Measurements from ENCODE around the gene DLG2. TPM values are rescaled to one million over a fixed set of nuclear protein-coding genes. Genes with fewer than 3 reads are reported as not detected.

DLG2 gene
- total RNA-seq, 2 experiments from 2014 or later: 6.9 to 8.2 TPM

DNA sequence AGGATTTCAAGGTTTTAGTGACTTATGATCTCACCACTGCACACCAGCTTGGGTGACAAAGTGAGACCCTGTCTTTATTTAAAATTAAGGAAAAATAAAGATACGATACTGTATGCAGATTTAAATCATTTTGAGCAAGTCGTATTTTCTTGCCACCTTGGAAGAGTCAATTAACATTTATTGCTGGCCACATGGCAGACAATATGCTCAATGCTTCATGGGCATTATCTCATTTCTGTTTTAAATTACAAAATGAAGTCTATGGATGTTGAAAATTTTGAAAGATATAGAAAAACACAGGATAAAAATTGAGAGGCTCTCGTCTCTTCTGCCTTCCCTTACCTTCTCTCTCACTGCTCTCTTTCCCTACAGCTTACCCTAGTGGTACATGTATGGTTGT lies 1992.0 kb downstream of the DLG2 start:
- no peaks in the 10 kb centered on the region for H4K20me1 ChIP-seq (ENCODE audit: insufficient read depth, low read length)
- no peaks in the 10 kb centered on the region for H3K4me1 ChIP-seq (ENCODE audit: insufficient read depth, low read length, poor library complexity, severe bottlenecking)
- CTCF ChIA-PET (ENCODE audit: unreplicated experiment): no interaction called here
- TF ChIP-seq, protein P1, sequence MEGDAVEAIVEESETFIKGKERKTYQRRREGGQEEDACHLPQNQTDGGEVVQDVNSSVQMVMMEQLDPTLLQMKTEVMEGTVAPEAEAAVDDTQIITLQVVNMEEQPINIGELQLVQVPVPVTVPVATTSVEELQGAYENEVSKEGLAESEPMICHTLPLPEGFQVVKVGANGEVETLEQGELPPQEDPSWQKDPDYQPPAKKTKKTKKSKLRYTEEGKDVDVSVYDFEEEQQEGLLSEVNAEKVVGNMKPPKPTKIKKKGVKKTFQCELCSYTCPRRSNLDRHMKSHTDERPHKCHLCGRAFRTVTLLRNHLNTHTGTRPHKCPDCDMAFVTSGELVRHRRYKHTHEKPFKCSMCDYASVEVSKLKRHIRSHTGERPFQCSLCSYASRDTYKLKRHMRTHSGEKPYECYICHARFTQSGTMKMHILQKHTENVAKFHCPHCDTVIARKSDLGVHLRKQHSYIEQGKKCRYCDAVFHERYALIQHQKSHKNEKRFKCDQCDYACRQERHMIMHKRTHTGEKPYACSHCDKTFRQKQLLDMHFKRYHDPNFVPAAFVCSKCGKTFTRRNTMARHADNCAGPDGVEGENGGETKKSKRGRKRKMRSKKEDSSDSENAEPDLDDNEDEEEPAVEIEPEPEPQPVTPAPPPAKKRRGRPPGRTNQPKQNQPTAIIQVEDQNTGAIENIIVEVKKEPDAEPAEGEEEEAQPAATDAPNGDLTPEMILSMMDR (conservative IDR thresholded peaks at IDR 0.05; ENCODE audit: low read length): no peak
- no peak for TF ChIP-seq EZH2phosphoT487 (IDR thresholded peaks at IDR 0.05; ENCODE audit: borderline replicate concordance, low read depth, low read length)
- H3K79me2 ChIP-seq (ENCODE audit: insufficient read depth, low read depth, low read length): no peaks in the 10 kb centered on the region
- no peaks in the 10 kb centered on the region for H3K9me3 ChIP-seq (ENCODE audit: low read length)
- H2AFZ ChIP-seq (ENCODE audit: low read length): no peak overlapping the region
- no peaks in the 10 kb centered on the region for H3K9me2 ChIP-seq (ENCODE audit: insufficient read depth, low read length)
- no peak for DNase-seq (ENCODE audit: low spot score)
- no peak overlapping the region for H3K27ac ChIP-seq (ENCODE audit: low read depth, low read length, poor library complexity, severe bottlenecking)
- no peak overlapping the region for H3K4me2 ChIP-seq (ENCODE audit: low read length)
- BruUV-seq (replicated peaks): no TSS peak
- no peak overlapping the region for H3K4me3 ChIP-seq (ENCODE audit: low read depth, low read length, poor library complexity, severe bottlenecking)
- intact Hi-C loops (cut with micrococcal nuclease; ENCODE audit: unreplicated experiment): no loop called here
- H3K36me3 ChIP-seq (ENCODE audit: insufficient read depth, low read length): no peaks in the 10 kb centered on the region
- POLR2A ChIA-PET: interaction anchor here (1.7 kb wide), 1 partner anchor 10 kb away, joined by 4 read pairs; no protein-coding TSS in a partner anchor

DNA sequence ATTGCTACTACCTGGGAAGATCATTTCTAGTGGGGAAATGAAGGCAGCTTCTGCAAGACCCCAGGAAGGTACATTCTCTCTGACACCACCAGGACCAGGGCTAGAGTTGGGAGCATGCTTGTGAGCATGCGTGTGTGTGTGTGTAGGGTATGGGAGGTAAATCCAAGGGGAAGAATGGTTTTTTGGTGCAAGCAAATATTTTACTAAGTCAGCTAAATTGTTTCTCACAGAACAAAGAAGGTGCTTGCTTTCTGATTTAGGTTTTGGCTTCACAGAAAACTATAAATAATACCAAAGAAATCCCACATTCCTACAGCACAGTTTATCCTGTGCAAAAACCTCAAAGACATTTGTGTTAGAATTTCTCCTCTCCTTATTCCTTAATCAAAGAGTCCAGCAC lies 1996.9 kb downstream of the DLG2 start:
- H4K20me1 ChIP-seq (ENCODE audit: insufficient read depth, low read length): no peaks in the 10 kb centered on the region
- TF ChIP-seq, protein P1 (conservative IDR thresholded peaks at IDR 0.05; ENCODE audit: low read length): no peak
- TF ChIP-seq EZH2phosphoT487 (IDR thresholded peaks at IDR 0.05; ENCODE audit: borderline replicate concordance, low read depth, low read length): no peak
- no peak overlapping the region for H3K4me3 ChIP-seq (ENCODE audit: low read depth, low read length, poor library complexity, severe bottlenecking)
- no TSS peak for BruUV-seq (replicated peaks)
- no peaks in the 10 kb centered on the region for H3K9me2 ChIP-seq (ENCODE audit: insufficient read depth, low read length)
- no peaks in the 10 kb centered on the region for H3K79me2 ChIP-seq (ENCODE audit: insufficient read depth, low read depth, low read length)
- ChIA-PET CTCF (ENCODE audit: unreplicated experiment) (no interaction called here), POLR2A (interaction anchor here (1.2 kb wide), 1 partner anchor 19 kb away, joined by 3 read pairs; no protein-coding TSS in a partner anchor)
- H2AFZ ChIP-seq (ENCODE audit: low read length): no peak overlapping the region
- H3K27ac ChIP-seq (ENCODE audit: low read depth, low read length, poor library complexity, severe bottlenecking): no peak overlapping the region
- intact Hi-C loops (cut with micrococcal nuclease; ENCODE audit: unreplicated experiment): no loop called here
- H3K4me2 ChIP-seq (ENCODE audit: low read length): no peak overlapping the region
- H3K36me3 ChIP-seq (ENCODE audit: insufficient read depth, low read length): no peaks in the 10 kb centered on the region
- H3K4me1 ChIP-seq (ENCODE audit: insufficient read depth, low read length, poor library complexity, severe bottlenecking): no peaks in the 10 kb centered on the region
- no peak for DNase-seq (ENCODE audit: low spot score)
- H3K9me3 ChIP-seq (ENCODE audit: low read length): no peaks in the 10 kb centered on the region

DNA sequence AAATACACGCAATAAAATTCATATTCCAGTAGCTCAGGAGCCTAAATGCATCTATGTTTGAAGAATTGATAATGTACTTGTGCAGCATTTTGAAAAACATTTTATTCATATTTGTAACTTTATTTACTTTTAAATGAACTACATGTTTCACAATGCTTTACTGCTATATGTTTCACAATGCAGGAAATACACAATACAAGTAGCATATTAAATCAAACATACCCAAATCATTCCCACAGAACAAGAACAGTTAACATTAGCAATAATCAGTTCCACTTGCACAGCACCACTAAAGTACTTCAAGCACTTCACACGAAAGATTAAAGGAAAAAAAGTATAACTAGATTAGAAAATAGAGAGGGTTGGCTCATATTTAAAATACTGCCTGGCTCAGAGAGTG lies 1997.4 kb downstream of the DLG2 start:
- Histone ChIP-seq H3K4me1 (ENCODE audit: insufficient read depth, low read length, poor library complexity, severe bottlenecking) (no peaks in the 10 kb centered on the region), H3K4me3 (ENCODE audit: low read depth, low read length, poor library complexity, severe bottlenecking) (no peak overlapping the region), H3K79me2 (ENCODE audit: insufficient read depth, low read depth, low read length) (no peaks in the 10 kb centered on the region), H3K4me2 (ENCODE audit: low read length) (no peak overlapping the region), H3K36me3 (ENCODE audit: insufficient read depth, low read length) (no peaks in the 10 kb centered on the region), H3K27ac (ENCODE audit: low read depth, low read length, poor library complexity, severe bottlenecking) (no peak overlapping the region), H3K9me2 (ENCODE audit: insufficient read depth, low read length) (no peaks in the 10 kb centered on the region), H2AFZ (ENCODE audit: low read length) (no peak overlapping the region), H4K20me1 (ENCODE audit: insufficient read depth, low read length) (no peaks in the 10 kb centered on the region), H3K9me3 (ENCODE audit: low read length) (no peaks in the 10 kb centered on the region)
- CTCF ChIA-PET (ENCODE audit: unreplicated experiment): no interaction called here
- BruUV-seq (replicated peaks): no TSS peak
- no peak for DNase-seq (ENCODE audit: low spot score)
- POLR2A ChIA-PET: interaction anchor here (0.6 to 1.2 kb wide), 2 partner anchors 19 to 145 kb away, joined by 3 read pairs; no protein-coding TSS in a partner anchor
- TF ChIP-seq EZH2phosphoT487 (IDR thresholded peaks at IDR 0.05; ENCODE audit: borderline replicate concordance, low read depth, low read length): no peak
- TF ChIP-seq, protein P1 (conservative IDR thresholded peaks at IDR 0.05; ENCODE audit: low read length): no peak
- intact Hi-C loops (cut with micrococcal nuclease; ENCODE audit: unreplicated experiment): no loop called here
